IPS-11a (cell line): ENCODE data around the gene RASD1.
"Not testable (repeated sequence)": the region's sequence is repeated elsewhere in the genome, so short reads cannot be mapped to it uniquely, and the experiment has no call there.

Experiments used
- H3K4me3 ChIP-seq: one replicate; pipeline ENCODE4 v1.5.1; 2013; ENCODE audit warnings: low read depth, low read length, control low read depth

The RASD1 gene

GRCh38 chr17:17472333-17472920, 23.8 kb downstream of the RASD1 start:
- no peak overlapping the region for H3K4me3 ChIP-seq

- H3K4me3 ChIP-seq: no peak overlapping the region
Measured at GRCh38 chr17:17469996-17470395, 26.2 kb downstream of the RASD1 start.

GRCh38 chr17:17469358-17469757, 26.8 kb downstream of the RASD1 start:
- H3K4me3 ChIP-seq: no peak overlapping the region

GRCh38 chr17:17468217-17469010, 27.8 kb downstream of the RASD1 start:
- H3K4me3 ChIP-seq: no peak overlapping the region

- H3K4me3 ChIP-seq: no peak overlapping the region
Measured at GRCh38 chr17:17467720-17468119, 28.5 kb downstream of the RASD1 start.

GRCh38 chr17:17467016-17467415, 29.2 kb downstream of the RASD1 start:
- H3K4me3 ChIP-seq: no peak overlapping the region

- no peak overlapping the region for H3K4me3 ChIP-seq
Measured at GRCh38 chr17:17466511-17466910, 29.7 kb downstream of the RASD1 start.

- H3K4me3 ChIP-seq: not testable (repeated sequence)
Measured at GRCh38 chr17:17465878-17466277, 30.3 kb downstream of the RASD1 start.

GRCh38 chr17:17463821-17464220, 32.4 kb downstream of the RASD1 start:
- no peak overlapping the region for H3K4me3 ChIP-seq

GRCh38 chr17:17462048-17462824, 34.0 kb downstream of the RASD1 start:
- H3K4me3 ChIP-seq: no peak overlapping the region

GRCh38 chr17:17460038-17460437, 36.2 kb downstream of the RASD1 start:
- H3K4me3 ChIP-seq: no peak overlapping the region

- H3K4me3 ChIP-seq: no peak overlapping the region
Measured at GRCh38 chr17:17457680-17458079, 38.5 kb downstream of the RASD1 start.

GRCh38 chr17:17456251-17456650, 39.9 kb downstream of the RASD1 start:
- no peak overlapping the region for H3K4me3 ChIP-seq

- H3K4me3 ChIP-seq: no peak overlapping the region
Measured at GRCh38 chr17:17455173-17455572, 41.0 kb downstream of the RASD1 start.

GRCh38 chr17:17454700-17455099, 41.5 kb downstream of the RASD1 start:
- H3K4me3 ChIP-seq: not testable (repeated sequence)

- no peak overlapping the region for H3K4me3 ChIP-seq
Measured at GRCh38 chr17:17454276-17454675, 41.9 kb downstream of the RASD1 start.

- no peak overlapping the region for H3K4me3 ChIP-seq
Measured at GRCh38 chr17:17453088-17453487, 43.1 kb downstream of the RASD1 start.

GRCh38 chr17:17448723-17449122, 47.5 kb downstream of the RASD1 start:
- no peak overlapping the region for H3K4me3 ChIP-seq

GRCh38 chr17:17448076-17448475, 48.1 kb downstream of the RASD1 start:
- no peak overlapping the region for H3K4me3 ChIP-seq

GRCh38 chr17:17447264-17447663, 48.9 kb downstream of the RASD1 start:
- no peak overlapping the region for H3K4me3 ChIP-seq

- no peak overlapping the region for H3K4me3 ChIP-seq
Measured at GRCh38 chr17:17446666-17447155, 49.5 kb downstream of the RASD1 start.
